ENCODE results near the gene WNT4. TPM values are rescaled to one million over a fixed set of nuclear protein-coding genes. Genes with fewer than 3 reads are reported as not detected.
A peak's percentile ranks its signal among the peaks of the same experiment; 100 is the strongest.

WNT4 gene
- polyA plus RNA-seq, 3 donors, result not detected

DNA sequence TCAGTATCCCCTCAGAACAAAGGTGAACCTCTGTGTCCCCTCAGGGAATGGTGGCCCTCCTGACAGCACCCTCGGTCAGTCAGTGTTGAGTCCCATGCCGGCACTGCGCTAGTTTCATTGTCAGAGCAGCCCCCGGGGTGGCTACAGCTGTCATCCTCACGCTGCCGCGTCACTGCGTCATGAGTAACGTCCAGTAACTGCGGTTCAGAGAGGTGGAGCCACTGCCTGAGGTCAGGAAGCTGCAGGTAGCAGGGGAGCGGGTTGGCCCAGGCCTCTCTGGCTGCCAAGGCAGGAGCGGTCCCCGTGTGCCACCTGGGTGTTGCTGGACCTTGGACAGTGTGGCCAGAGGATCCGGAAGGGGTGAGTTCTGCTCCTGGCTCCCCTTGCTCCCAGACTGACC, 20.2 kb upstream of the WNT4 start:
- no peaks in the 10 kb centered on the region for H3K27me3 ChIP-seq (ENCODE audit: control insufficient read depth in 2 of 2, insufficient read depth in 2 of 2, low read length in 2 of 2)
- H3K4me3 ChIP-seq (replicated peaks in 1 of 3; ENCODE audit: low read depth in 2 of 3, low read length in 3 of 3), result no peak overlapping the region
- Mint-ChIP-seq H3K4me1 (no peaks in the 10 kb centered on the region), H3K27ac (no peak overlapping the region), H3K4me3 (no peak overlapping the region), H3K36me3 (no peaks in the 10 kb centered on the region), H3K27me3 (ENCODE audit: low read depth in 3 of 3) (peaks cover 3 to 11% (median 8%) of the 10 kb centered on the region in 3 donors), H3K9me3 (no peaks in the 10 kb centered on the region)
- no peaks in the 10 kb centered on the region for H3K36me3 ChIP-seq (replicated peaks in 1 of 2; ENCODE audit: control insufficient read depth in 1 of 2, insufficient read depth in 2 of 2, low read length in 2 of 2)
- WGBS (ENCODE audit: insufficient coverage), result 78% methylated on average over 8 of the region's 14 CpGs
- H3K4me1 ChIP-seq (ENCODE audit: control insufficient read depth in 1 of 2, insufficient read depth in 2 of 2, low read length in 2 of 2), result no peaks in the 10 kb centered on the region
- H2AFZ ChIP-seq (ENCODE audit: insufficient read depth, low read depth, low read length, poor library complexity, severe bottlenecking), result no peak overlapping the region
- no peaks in the 10 kb centered on the region for H3K79me2 ChIP-seq (ENCODE audit: insufficient read depth, low read length)
- H3K9ac ChIP-seq (ENCODE audit: insufficient read depth, low read length, poor library complexity, severe bottlenecking), result peak overlapping the region; percentile 4
- no peak for DNase-seq
- H3K27ac ChIP-seq (ENCODE audit: low read depth in 1 of 2, low read length in 2 of 2), result no peak overlapping the region
- no peak for TF ChIP-seq CTCF (IDR thresholded peaks at IDR 0.05)
- intact Hi-C loops (cut with micrococcal nuclease), result no loop called here
- H4K20me1 ChIP-seq (ENCODE audit: insufficient read depth, low read length), result no peaks in the 10 kb centered on the region
- H3K9me3 ChIP-seq (replicated peaks in 1 of 2; ENCODE audit: control insufficient read depth in 1 of 2, insufficient read depth in 1 of 2, low read length in 2 of 2), result no peaks in the 10 kb centered on the region
- H3K4me2 ChIP-seq (replicated peaks; ENCODE audit: extremely low read depth, low read length, poor library complexity, severe bottlenecking), result no peak overlapping the region

GRCh38 chr1:22159891-22160290, 17.0 kb upstream of the WNT4 start:
- Histone ChIP-seq H3K36me3 (replicated peaks in 1 of 2; ENCODE audit: control insufficient read depth in 1 of 2, insufficient read depth in 2 of 2, low read length in 2 of 2) (no peaks in the 10 kb centered on the region), H3K9me3 (replicated peaks in 1 of 2; ENCODE audit: control insufficient read depth in 1 of 2, insufficient read depth in 1 of 2, low read length in 2 of 2) (no peaks in the 10 kb centered on the region), H3K79me2 (ENCODE audit: insufficient read depth, low read length) (no peaks in the 10 kb centered on the region), H3K9ac (ENCODE audit: insufficient read depth, low read length, poor library complexity, severe bottlenecking) (no peak overlapping the region), H3K4me1 (ENCODE audit: control insufficient read depth in 1 of 2, insufficient read depth in 2 of 2, low read length in 2 of 2) (no peaks in the 10 kb centered on the region), H4K20me1 (ENCODE audit: insufficient read depth, low read length) (no peaks in the 10 kb centered on the region), H2AFZ (ENCODE audit: insufficient read depth, low read depth, low read length, poor library complexity, severe bottlenecking) (no peak overlapping the region), H3K27ac (ENCODE audit: low read depth in 1 of 2, low read length in 2 of 2) (no peak overlapping the region), H3K4me3 (replicated peaks in 1 of 3; ENCODE audit: low read depth in 2 of 3, low read length in 3 of 3) (no peak overlapping the region), H3K4me2 (replicated peaks; ENCODE audit: extremely low read depth, low read length, poor library complexity, severe bottlenecking) (no peak overlapping the region), H3K27me3 (ENCODE audit: control insufficient read depth in 2 of 2, insufficient read depth in 2 of 2, low read length in 2 of 2) (no peaks in the 10 kb centered on the region)
- Mint-ChIP-seq H3K4me1 (no peaks in the 10 kb centered on the region), H3K27me3 (ENCODE audit: low read depth in 3 of 3) (peaks cover 0 to 8% (median 6%) of the 10 kb centered on the region in 3 donors), H3K9me3 (no peaks in the 10 kb centered on the region), H3K4me3 (no peak overlapping the region), H3K27ac (no peak overlapping the region), H3K36me3 (no peaks in the 10 kb centered on the region)
- TF ChIP-seq CTCF (IDR thresholded peaks at IDR 0.05), result no peak
- WGBS (ENCODE audit: insufficient coverage), result 80% methylated on average over 8 of the region's 17 CpGs
- DNase-seq, result no peak
- intact Hi-C loops (cut with micrococcal nuclease), result no loop called here
